ENCODE data around the gene SIGLEC5. TPM values are rescaled to one million over a fixed set of nuclear protein-coding genes. Genes with fewer than 3 reads are reported as not detected.

Gene SIGLEC5
- total RNA-seq, 1 experiment from 2014 or later, result not detected

GRCh38 chr19:51598159-51598915, 31.9 kb downstream of the SIGLEC5 start:
- no peak for DNase-seq
- H3K9me3 ChIP-seq, result no peaks in the 10 kb centered on the region; the same call in 1 of the 2 replicates
- H3K36me3 ChIP-seq, result no peaks in the 10 kb centered on the region
- no peaks in the 10 kb centered on the region for H3K27me3 ChIP-seq
- H3K4me3 ChIP-seq, result no peak overlapping the region

- no peaks in the 10 kb centered on the region for H3K36me3 ChIP-seq
- DNase-seq, result no peak
- H3K4me3 ChIP-seq, result no peak overlapping the region; the same call in 1 of the 2 replicates
- H3K27me3 ChIP-seq, result no peaks in the 10 kb centered on the region
- H3K9me3 ChIP-seq, result no peaks in the 10 kb centered on the region; the same call in 1 of the 2 replicates
Observed at GRCh38 chr19:51595190-51596175, 34.7 kb downstream of the SIGLEC5 start.

GRCh38 chr19:51594774-51595109, 35.5 kb downstream of the SIGLEC5 start:
- no peak for DNase-seq
- H3K4me3 ChIP-seq, result peak overlapping the region; percentile 55
- 0 out of 2 replicates have a peak, but pooled peaks cover under 1% of the 10 kb centered on the region for H3K36me3 ChIP-seq
- H3K9me3 ChIP-seq, result peaks cover 2% of the 10 kb centered on the region; the same call in 1 of the 2 replicates
- H3K27me3 ChIP-seq, result no peaks in the 10 kb centered on the region

- H3K27me3 ChIP-seq, result no peaks in the 10 kb centered on the region
- peaks cover 4% of the 10 kb centered on the region; the same call in 1 of the 2 replicates for H3K9me3 ChIP-seq
- H3K36me3 ChIP-seq, result 0 out of 2 replicates have a peak, but pooled peaks cover 6% of the 10 kb centered on the region
- peak overlapping the region; percentile 55 for H3K4me3 ChIP-seq
- DNase-seq, result peak; percentile 98
Observed at GRCh38 chr19:51593969-51594773, 36.0 kb downstream of the SIGLEC5 start.

- no peak for DNase-seq
- Histone ChIP-seq H3K36me3 (peaks cover 12% of the 10 kb centered on the region), H3K4me3 (peak overlapping the region; percentile 55), H3K9me3 (peaks cover 7% of the 10 kb centered on the region; the same call in 1 of the 2 replicates), H3K27me3 (no peaks in the 10 kb centered on the region)
Observed at GRCh38 chr19:51593138-51593890, 36.9 kb downstream of the SIGLEC5 start.

GRCh38 chr19:51592521-51592920, 37.7 kb downstream of the SIGLEC5 start:
- Histone ChIP-seq H3K4me3 (no peak overlapping the region), H3K9me3 (peaks cover 13% of the 10 kb centered on the region), H3K27me3 (no peaks in the 10 kb centered on the region), H3K36me3 (peaks cover 20% of the 10 kb centered on the region)
- no peak for DNase-seq

- Histone ChIP-seq H3K27me3 (no peaks in the 10 kb centered on the region), H3K9me3 (peaks cover 25% of the 10 kb centered on the region), H3K36me3 (peaks cover 40% of the 10 kb centered on the region), H3K4me3 (no peak overlapping the region)
- no peak for DNase-seq
Observed at GRCh38 chr19:51590441-51590840, 39.8 kb downstream of the SIGLEC5 start.

GRCh38 chr19:51589511-51589910, 40.7 kb downstream of the SIGLEC5 start:
- H3K27me3 ChIP-seq, result no peaks in the 10 kb centered on the region
- DNase-seq, result no peak
- H3K4me3 ChIP-seq, result no peak overlapping the region
- peaks cover 50% of the 10 kb centered on the region for H3K36me3 ChIP-seq
- peaks cover 30% of the 10 kb centered on the region for H3K9me3 ChIP-seq

- DNase-seq, result no peak
- H3K36me3 ChIP-seq, result peaks cover 69% of the 10 kb centered on the region
- no peak overlapping the region for H3K4me3 ChIP-seq
- peaks cover 42% of the 10 kb centered on the region for H3K9me3 ChIP-seq
- no peaks in the 10 kb centered on the region for H3K27me3 ChIP-seq
Observed at GRCh38 chr19:51587264-51588191, 42.7 kb downstream of the SIGLEC5 start.

GRCh38 chr19:51586799-51587198, 43.4 kb downstream of the SIGLEC5 start:
- no peak for DNase-seq
- no peak overlapping the region for H3K4me3 ChIP-seq
- H3K27me3 ChIP-seq, result no peaks in the 10 kb centered on the region
- peaks cover 46% of the 10 kb centered on the region for H3K9me3 ChIP-seq
- H3K36me3 ChIP-seq, result peaks cover 77% of the 10 kb centered on the region

GRCh38 chr19:51586103-51586728, 44.0 kb downstream of the SIGLEC5 start:
- H3K27me3 ChIP-seq, result no peaks in the 10 kb centered on the region
- H3K9me3 ChIP-seq, result peaks cover 46% of the 10 kb centered on the region
- no peak overlapping the region for H3K4me3 ChIP-seq
- no peak for DNase-seq
- peaks cover 83% of the 10 kb centered on the region for H3K36me3 ChIP-seq

GRCh38 chr19:51576850-51577249, 53.4 kb downstream of the SIGLEC5 start:
- H3K4me3 ChIP-seq, result no peak overlapping the region
- no peaks in the 10 kb centered on the region for H3K27me3 ChIP-seq
- H3K36me3 ChIP-seq, result peaks cover 44% of the 10 kb centered on the region
- H3K9me3 ChIP-seq, result peaks cover under 1% of the 10 kb centered on the region; the same call in 1 of the 2 replicates
- no peak for DNase-seq

GRCh38 chr19:51573331-51573730, 56.9 kb downstream of the SIGLEC5 start:
- Histone ChIP-seq H3K4me3 (no peak overlapping the region), H3K9me3 (no peaks in the 10 kb centered on the region), H3K27me3 (no peaks in the 10 kb centered on the region), H3K36me3 (peaks cover 24% of the 10 kb centered on the region)
- DNase-seq, result no peak

GRCh38 chr19:51572908-51573307, 57.3 kb downstream of the SIGLEC5 start:
- DNase-seq, result no peak
- H3K9me3 ChIP-seq, result no peaks in the 10 kb centered on the region
- 0 out of 2 replicates have a peak, but pooled peaks cover 3% of the 10 kb centered on the region for H3K27me3 ChIP-seq
- H3K36me3 ChIP-seq, result peaks cover 22% of the 10 kb centered on the region
- H3K4me3 ChIP-seq, result no peak overlapping the region
